Chondrocyte (in vitro differentiated cells): Measurements from ENCODE around the gene RIPOR2. TPM values are rescaled to one million over a fixed set of nuclear protein-coding genes. Genes with fewer than 3 reads are reported as not detected.

Experiments used
- DNase-seq: peaks from one replicate; pipeline ENCODE4 v3.0.0; 2021; ENCODE audit warnings: mixed read lengths, low spot score
- H3K27ac Mint-ChIP-seq: one replicate; pipeline ENCODE4 v1.8.0; 2021; ENCODE audit warnings: mild to moderate bottlenecking, moderate library complexity, mixed read lengths; ENCODE audit not compliant: unreplicated experiment
- H3K27me3 Mint-ChIP-seq: 2 replicates; pipeline ENCODE4 v1.8.0; 2021; ENCODE audit warnings: low read depth, mixed read lengths
- H3K36me3 Mint-ChIP-seq: 2 replicates; pipeline ENCODE4 v1.8.0; 2021; ENCODE audit warnings: low read depth, mixed read lengths
- H3K4me1 Mint-ChIP-seq: 2 replicates; pipeline ENCODE4 v1.8.0; 2021; ENCODE audit warnings: low read depth, mild to moderate bottlenecking, mixed read lengths
- H3K4me3 Mint-ChIP-seq: one replicate; pipeline ENCODE4 v1.8.0; 2021; ENCODE audit warnings: mild to moderate bottlenecking, moderate library complexity, mixed read lengths; ENCODE audit not compliant: unreplicated experiment
- H3K9me3 Mint-ChIP-seq: 2 replicates; pipeline ENCODE4 v1.8.0; 2021; ENCODE audit warnings: low read depth, mixed read lengths
- CTCF ChIP-seq: fragments of 200-600 bp; sonication (generic); IDR thresholded peaks from 2 replicates; pipeline ENCODE4 v1.5.0; 2021; ENCODE audit warnings: antibody characterized with exemption, mild to moderate bottlenecking, moderate library complexity
- total RNA-seq: library from RNA; stranded (reverse); gene quantifications from 3 replicates; pipeline ENCODE4 v1.2.1, GENCODE V29; 2021

RIPOR2 gene
- total RNA-seq, 1 donor from 2014 or later = 0.62 TPM

GRCh38 chr6:24802271-24803059, 133.3 kb downstream of the RIPOR2 start:
- Mint-ChIP-seq H3K27ac (no peak overlapping the region), H3K9me3 (no peaks in the 10 kb centered on the region), H3K27me3 (no peaks in the 10 kb centered on the region), H3K36me3 (no peaks in the 10 kb centered on the region), H3K4me1 (peaks cover 23% of the 10 kb centered on the region), H3K4me3 (no peak overlapping the region)
- TF ChIP-seq CTCF = no peak
- no peak for DNase-seq

GRCh38 chr6:24799541-24799915, 136.2 kb downstream of the RIPOR2 start:
- no peaks in the 10 kb centered on the region for H3K27me3 Mint-ChIP-seq
- H3K36me3 Mint-ChIP-seq = no peaks in the 10 kb centered on the region
- peaks cover 44% of the 10 kb centered on the region for H3K4me1 Mint-ChIP-seq
- H3K27ac Mint-ChIP-seq = no peak overlapping the region
- no peak for DNase-seq
- H3K4me3 Mint-ChIP-seq = no peak overlapping the region
- H3K9me3 Mint-ChIP-seq = no peaks in the 10 kb centered on the region
- no peak for TF ChIP-seq CTCF

- TF ChIP-seq CTCF = no peak
- no peak within 1 kb of the TSS for H3K4me3 Mint-ChIP-seq
Observed at GRCh38 chr6:24798740-24799540, 136.8 kb downstream of the RIPOR2 start, which contains the start of gene ARMH2. TSS of gene ARMH2 (minus strand) at chr6:24798917. CDS start at chr6:24798857, 60 bp downstream.

GRCh38 chr6:24797596-24798216, 138.1 kb downstream of the RIPOR2 start:
- Mint-ChIP-seq H3K27ac (peak overlapping the region; percentile 42), H3K36me3 (no peaks in the 10 kb centered on the region), H3K4me3 (no peak overlapping the region), H3K27me3 (no peaks in the 10 kb centered on the region), H3K9me3 (no peaks in the 10 kb centered on the region), H3K4me1 (peaks cover 44% of the 10 kb centered on the region)
- no peak for DNase-seq
- no peak for TF ChIP-seq CTCF

More at GRCh38 chr6:24798740-24799540, 136.8 kb downstream of the RIPOR2 start, which contains the start of gene ARMH2:
- DNase-seq = no peak
- H3K27me3 Mint-ChIP-seq = no peaks in the 10 kb centered on the region
- H3K9me3 Mint-ChIP-seq = no peaks in the 10 kb centered on the region
- no peaks in the 10 kb centered on the region for H3K36me3 Mint-ChIP-seq
- H3K27ac Mint-ChIP-seq = no peak within 1 kb of the TSS
- peaks cover 44% of the 10 kb centered on the region for H3K4me1 Mint-ChIP-seq

GRCh38 chr6:24796616-24797290, 139.0 kb downstream of the RIPOR2 start:
- TF ChIP-seq CTCF = no peak
- Mint-ChIP-seq H3K27me3 (no peaks in the 10 kb centered on the region), H3K27ac (no peak overlapping the region), H3K4me1 (peaks cover 44% of the 10 kb centered on the region), H3K9me3 (no peaks in the 10 kb centered on the region), H3K36me3 (no peaks in the 10 kb centered on the region), H3K4me3 (no peak overlapping the region)
- DNase-seq = no peak
